PC-9 (cell line): ENCODE data around the gene C1orf105.

Experiments
- CTCF ChIP-seq: fragments of 200-600 bp; sonication (generic); conservative IDR thresholded peaks from 2 replicates; pipeline ENCODE4 v1.6.1; 2017; ENCODE audit warnings: mixed run types, antibody characterized with exemption, mild to moderate bottlenecking, moderate library complexity
- EZH2 ChIP-seq: fragments of 200-600 bp; sonication (generic); IDR thresholded peaks from 2 replicates; pipeline ENCODE4 v1.8.0; 2017; ENCODE audit warnings: antibody characterized with exemption, low read depth

- TF ChIP-seq CTCF = no peak
- TF ChIP-seq EZH2 = no peak
Observed at GRCh38 chr1:172500207-172500606, 79.7 kb downstream of the C1orf105 start.
